ENCODE measurements around the gene ZBTB46.

- no peak for TF ChIP-seq CTCF (conservative IDR thresholded peaks at IDR 0.05; ENCODE audit: low read length)
- TF ChIP-seq EZH2phosphoT487 (IDR thresholded peaks at IDR 0.05; ENCODE audit: borderline replicate concordance, low read depth, low read length) = no peak
Observed at GRCh38 chr20:63756648-63756991, 74.4 kb downstream of the ZBTB46 start.

All from OCI-LY7 (cell line).